NB4 (cell line): ENCODE data around the gene GATAD1.

Experiments
- CTCF ChIP-seq: IDR thresholded peaks from one replicate; pipeline ENCODE4 v1.5.1; 2012; ENCODE audit warnings: low read depth, low read length
- MAX ChIP-seq: IDR thresholded peaks from 2 replicates; pipeline ENCODE4 v1.6.1; 2011; ENCODE audit warnings: low read depth, low read length

- TF ChIP-seq CTCF (no peak), MAX (no peak)
Observed at GRCh38 chr7:92478711-92479110, 31.4 kb downstream of the GATAD1 start.
